NK-92 (cell line): Measurements from ENCODE around the gene ARR3.
"Not testable (repeated sequence)": the region's sequence is repeated elsewhere in the genome, so short reads cannot be mapped to it uniquely, and the experiment has no call there.

ENCODE experiments used
- DNase-seq: peaks from one replicate; lab custom pipeline; 2025; ENCODE audit not compliant: unreplicated experiment; lab: John Stamatoyannopoulos, UW

ARR3 gene

DNA sequence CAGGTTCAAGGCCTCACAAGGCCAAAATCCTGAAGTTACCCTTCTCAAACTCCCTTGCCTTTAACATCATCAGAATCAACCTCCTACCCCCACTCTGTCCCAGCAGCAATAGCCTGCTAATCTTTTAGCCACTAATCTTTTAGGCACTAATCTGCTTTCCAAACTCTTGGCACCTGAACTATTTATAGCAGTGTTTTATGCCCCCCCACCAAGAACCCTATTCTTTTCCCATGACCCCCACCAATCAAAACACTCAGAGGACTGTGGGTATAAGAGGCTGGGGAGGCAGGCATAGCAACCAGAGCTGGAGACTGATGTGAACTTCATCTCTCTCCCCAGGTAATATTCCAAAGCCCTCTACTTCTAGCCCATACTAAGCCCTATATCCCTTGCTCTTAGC is at the start of gene ARR3:
TSS of gene ARR3 (plus strand) at position 301 of the 400 bp plus-strand sequence. CDS start 1,052 bp downstream, outside the sequence.
- no peak for DNase-seq

DNA sequence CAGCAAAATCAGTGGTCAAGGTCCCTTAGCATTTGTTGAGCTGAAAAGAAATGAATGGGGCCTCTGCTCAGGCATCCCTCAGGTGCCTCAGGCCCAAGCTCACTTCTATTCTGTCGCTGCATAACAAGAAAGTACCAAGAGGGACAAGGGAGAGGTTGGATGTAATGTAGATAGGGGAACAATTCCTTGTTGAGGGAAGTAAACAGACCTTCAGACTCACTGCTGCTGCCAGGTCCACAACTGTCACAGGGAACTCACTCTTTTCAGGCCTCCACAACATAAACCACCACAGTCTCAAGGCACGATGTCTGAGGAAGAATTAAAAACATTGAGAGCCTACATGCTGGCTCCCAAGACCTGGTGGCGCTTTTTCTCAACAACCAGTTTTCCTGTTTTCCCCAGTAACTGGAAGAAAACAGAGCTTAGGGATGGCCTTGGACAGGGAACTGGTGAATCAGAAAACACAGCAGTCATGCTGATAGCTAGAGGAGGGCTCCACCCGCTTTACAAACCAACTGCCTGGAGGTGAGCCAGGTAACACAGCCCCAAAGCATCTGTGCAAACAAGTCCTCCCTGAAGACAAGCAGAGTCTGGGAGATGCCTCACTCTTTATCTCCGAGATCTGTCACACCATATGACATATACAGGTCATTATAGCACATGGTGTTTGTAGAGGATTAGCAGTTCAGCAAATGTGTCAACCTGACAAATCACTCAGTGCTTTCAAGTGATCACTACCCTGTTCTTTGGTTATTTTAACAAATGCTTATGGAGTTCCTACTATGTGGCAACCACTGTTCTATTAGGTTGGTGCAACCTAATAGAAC is 48.0 kb upstream of the ARR3 start:
- no peak for DNase-seq

DNA sequence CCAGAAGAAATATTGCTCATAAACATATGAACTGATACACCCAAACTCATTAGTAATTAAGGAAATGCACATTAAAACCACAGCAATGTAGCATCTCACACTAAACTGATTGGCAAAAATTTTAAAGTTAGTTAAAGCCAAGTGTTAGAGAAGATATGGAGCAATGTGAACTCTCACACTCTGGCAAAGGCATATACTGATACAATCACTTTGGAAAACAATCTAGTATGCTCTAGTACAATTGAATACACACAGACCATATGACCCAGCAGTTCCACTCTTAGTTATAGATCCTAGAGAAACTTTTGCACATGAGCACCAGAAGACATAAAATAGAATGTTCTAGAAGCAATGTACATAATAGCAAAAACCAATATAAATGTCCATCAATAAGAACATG is 42.1 kb upstream of the ARR3 start:
- DNase-seq, result no peak

DNA sequence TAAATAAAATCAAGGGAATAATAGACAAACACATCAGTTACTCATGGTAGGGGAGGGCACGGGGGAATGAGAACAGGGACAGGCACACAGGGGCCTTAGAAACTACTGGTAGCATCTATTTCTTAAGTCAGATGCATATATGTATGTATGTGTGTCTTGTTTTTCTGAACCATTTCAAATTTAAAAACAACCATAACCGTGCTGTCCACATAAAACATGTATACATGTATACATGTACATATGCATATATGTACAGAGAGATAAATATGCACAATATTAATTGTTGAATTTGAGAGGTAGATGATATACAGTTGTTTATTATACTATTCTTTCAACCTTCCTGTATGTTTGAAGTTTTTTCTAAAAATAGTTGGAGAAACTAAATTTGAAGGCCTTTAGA is 41.4 kb upstream of the ARR3 start:
- DNase-seq, result no peak

DNA sequence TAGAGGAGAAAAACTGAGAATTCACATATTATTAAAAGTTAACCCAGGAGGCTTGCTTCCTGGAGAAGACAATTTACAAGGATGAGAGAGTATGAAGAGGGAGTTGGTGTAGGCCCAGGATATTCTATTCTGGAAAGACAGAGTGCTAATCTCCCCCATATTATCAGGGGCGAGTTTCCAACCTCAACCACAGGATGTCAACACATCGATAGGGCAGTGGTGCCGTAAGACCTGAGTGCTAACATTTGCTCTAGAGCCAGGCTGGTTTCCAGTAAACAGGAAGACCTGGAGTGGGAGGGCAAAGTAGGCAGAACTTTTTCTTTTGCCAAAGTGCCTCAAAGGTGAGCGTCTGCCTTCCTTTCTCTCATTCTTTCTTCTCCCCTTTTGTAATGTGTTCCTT is 36.5 kb upstream of the ARR3 start:
- DNase-seq, result no peak

DNA sequence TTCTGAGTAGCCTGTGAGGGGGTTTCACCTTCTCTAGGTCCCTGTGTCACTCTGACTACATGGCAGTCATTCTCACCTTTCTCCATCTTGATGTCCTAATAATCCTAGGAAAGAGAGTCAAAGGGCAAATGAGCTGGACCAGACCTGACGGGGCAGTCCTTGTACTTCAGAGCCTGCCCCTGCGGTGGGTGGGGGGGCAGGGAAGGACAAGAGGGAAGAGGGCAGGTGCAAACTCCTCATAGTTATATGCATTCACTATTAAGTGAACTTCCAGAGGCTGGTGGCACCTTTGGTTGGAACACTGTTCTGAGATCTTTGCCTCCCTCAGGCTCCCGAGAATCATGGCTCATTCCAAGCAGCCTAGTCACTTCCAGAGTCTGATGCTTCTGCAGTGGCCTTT is 33.8 kb upstream of the ARR3 start, which contains the start of gene AWAT1:
TSS of gene AWAT1 (plus strand) at position 301 of the 400 bp plus-strand sequence. CDS start at position 342, 41 bp downstream.
- no peak for DNase-seq

DNA sequence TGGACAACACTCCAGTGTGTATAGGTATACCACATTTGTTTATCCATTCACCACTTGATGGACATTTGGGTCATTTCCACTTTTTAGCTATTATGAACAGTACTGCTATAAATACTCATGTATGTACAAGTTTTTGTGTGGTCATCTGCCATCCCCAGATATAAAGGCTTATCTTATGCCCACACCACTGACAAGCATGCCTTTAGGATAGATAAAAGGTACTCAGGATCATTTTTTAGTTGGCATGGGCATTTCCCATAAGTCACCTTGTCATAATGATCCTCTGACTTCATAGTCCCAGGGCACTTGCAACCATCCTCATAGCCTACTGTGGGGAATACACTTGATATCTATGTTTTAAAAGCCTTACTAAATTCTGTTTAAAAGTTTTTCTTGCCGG is 27.4 kb upstream of the ARR3 start:
- no peak for DNase-seq

DNA sequence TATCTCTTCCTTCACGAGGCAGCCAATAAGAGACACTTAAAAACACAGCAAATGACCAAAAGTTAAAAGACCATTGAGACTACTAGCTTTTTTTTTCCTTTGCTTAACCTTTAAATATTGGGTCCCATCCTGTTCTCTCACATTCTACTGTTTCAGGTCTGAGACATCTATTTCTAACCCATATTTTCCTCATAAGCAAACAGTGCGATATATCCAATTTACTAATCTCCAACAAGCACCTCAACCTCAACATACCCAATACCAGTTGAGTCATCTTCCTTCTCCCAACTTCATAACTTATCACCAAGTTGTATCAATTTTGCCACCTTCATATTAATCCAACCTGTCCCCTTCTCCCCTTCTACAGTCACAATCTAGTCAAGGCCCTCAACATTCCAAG is 26.6 kb upstream of the ARR3 start:
- no peak for DNase-seq

DNA sequence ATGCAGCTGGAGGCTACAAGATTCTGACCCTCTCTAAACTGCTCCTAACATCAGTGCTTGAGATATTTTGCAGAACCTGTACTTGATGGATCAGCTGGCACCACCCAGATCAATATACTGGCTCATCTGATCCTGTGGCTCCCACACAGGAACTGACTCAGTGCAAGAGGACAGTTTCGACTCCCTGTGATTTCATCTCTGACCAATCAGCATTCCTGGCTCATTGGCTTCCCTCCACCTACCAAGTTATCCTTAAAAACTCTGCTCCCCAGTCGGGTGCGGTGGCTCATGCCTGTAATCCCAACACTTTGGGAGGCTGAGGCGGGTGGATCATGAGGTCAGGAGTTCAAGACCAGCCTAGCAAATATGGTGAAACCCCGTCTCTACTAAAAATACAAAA is 24.5 kb upstream of the ARR3 start:
- DNase-seq, result not testable (repeated sequence)

DNA sequence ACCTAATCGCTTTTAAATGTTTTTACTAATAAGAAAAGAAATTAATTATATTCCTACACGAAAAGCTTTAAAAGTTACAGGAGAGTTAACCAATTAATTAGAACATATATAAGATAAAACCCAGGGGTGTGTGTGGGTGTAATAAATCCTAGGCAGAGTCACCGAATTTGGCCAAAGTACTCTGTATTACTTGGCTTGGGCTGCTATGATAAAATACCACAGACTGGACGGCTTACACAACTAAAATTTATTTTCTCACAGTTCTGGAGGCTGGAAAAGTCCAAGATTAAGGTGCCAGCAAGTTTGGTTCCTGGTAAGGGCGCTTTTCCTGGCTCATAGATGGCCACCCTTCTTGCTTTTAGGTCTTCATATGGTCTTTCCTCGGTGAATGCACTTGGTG is 23.3 kb upstream of the ARR3 start:
- DNase-seq, result no peak

DNA sequence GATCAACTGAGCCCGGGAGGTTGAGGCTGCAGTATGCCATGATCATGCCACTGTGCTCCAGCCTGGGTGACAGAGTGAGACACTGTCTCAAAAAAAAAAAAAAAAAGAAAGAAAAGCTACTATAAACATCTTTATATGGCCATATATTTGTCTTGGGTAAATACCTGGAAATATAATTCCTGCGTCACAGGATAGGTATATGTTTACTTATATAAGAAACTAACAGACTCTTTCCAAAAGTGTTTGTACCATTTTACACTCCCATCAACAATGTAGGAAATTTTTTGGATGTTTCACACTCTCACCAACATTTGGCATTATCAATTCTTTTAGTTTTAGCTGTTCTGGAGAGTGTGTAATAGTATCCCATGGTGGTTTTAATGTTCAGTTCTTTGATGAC is 20.9 kb upstream of the ARR3 start:
- no peak for DNase-seq

DNA sequence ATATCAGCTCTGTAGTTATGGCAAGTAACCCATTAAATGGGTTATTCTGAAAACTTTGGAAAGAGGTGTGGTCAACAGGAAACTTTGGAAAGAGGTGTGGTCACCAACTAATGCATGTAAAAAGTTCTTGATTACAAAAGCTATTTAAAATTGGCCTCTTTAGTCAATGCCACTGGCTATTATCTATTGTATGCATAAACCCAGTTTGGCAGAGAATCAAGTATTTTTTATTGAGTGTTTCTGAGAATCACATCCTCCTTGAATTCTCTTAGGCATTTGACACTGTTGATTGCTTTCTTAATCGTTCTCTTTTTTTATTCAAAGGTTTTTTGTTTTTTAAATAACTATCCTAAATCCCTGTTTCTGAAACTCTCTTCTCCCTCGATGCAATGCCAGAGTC is 15.6 kb upstream of the ARR3 start:
- no peak for DNase-seq

DNA sequence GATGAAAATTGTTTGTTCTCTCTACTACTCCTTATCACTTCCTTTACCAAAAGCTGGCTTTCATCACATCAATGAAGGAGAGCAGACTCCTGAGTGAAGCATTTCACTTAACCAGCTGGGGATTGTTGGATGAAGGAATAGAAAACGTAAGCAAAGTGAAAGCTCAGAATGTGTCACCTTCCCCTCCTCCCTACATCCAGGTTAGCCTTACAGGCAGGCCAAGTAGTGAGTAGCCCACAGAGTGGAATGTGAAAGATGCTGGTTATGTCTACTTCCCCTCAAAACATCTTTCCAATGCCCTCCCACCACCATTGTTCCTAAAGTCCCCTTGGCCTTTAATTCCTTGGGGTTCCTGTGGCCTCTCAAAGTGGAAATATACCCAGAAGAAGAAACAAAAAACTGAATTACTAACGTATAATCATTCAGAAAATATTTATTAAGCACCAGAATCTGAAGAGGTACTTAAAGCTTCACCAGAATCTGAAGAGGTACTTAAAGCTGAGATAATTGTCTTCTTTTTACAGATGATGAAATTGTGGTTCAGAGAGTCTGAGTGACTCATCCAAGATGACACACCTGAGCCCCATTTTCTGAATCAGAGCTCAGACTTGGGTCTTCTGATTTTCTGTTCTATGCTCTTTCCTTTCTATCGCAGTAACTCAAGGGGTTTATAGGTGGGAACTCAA is 14.6 kb upstream of the ARR3 start:
- no peak for DNase-seq

DNA sequence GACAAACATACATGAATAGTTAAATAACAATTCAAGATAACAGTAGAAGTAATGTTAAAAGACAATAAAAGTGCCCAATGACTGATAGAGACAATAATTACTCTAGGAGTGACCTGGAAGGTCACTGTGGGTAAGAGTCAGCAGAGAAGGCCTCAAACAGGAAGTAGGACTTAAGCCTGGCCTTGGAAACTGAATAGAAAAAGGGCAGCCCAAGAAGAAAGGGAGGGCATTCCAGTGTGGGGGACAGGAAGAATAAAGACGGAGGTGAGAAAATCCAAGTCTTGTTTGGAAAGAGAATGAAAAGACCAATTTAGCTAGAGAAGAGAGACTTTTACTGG is 14.1 kb upstream of the ARR3 start:
- no peak for DNase-seq

DNA sequence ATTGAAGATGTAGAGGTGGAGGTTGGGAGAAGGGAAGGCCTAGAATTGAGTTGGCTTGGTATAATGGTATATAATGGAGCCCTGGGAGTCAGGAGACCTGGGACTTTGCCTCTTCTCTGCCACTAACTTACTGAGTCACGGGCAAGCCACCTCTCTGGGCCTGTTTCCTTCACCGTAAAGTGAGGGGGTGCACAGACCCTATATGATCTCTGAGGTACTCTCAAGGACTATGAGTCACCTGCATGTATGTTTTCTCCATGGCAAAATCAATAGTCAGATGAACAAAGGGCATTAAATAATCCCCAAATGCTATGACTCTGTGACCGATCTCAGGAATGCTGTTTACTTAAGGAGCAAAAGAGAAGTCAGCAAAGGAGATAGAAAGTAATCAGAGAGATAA is 13.2 kb upstream of the ARR3 start:
- DNase-seq, result no peak

DNA sequence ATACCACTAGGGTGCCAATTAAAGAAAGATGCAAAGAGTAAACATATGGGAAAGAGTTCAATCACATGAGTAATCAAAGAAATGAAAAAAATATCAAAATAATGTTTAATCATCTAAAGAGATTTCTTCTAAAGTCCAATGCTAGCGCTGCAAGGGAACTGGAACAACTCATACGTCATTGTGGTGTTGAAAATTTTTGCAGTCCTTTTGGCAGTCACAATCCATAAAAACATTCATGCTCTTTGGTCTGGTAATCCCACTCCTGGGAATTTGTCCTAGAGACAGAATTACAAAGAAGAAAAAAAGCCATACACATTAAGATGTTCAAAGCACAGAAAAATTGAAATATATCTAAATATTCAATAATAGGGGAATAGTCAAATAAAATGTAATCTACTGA is 12.7 kb upstream of the ARR3 start:
- no peak for DNase-seq

DNA sequence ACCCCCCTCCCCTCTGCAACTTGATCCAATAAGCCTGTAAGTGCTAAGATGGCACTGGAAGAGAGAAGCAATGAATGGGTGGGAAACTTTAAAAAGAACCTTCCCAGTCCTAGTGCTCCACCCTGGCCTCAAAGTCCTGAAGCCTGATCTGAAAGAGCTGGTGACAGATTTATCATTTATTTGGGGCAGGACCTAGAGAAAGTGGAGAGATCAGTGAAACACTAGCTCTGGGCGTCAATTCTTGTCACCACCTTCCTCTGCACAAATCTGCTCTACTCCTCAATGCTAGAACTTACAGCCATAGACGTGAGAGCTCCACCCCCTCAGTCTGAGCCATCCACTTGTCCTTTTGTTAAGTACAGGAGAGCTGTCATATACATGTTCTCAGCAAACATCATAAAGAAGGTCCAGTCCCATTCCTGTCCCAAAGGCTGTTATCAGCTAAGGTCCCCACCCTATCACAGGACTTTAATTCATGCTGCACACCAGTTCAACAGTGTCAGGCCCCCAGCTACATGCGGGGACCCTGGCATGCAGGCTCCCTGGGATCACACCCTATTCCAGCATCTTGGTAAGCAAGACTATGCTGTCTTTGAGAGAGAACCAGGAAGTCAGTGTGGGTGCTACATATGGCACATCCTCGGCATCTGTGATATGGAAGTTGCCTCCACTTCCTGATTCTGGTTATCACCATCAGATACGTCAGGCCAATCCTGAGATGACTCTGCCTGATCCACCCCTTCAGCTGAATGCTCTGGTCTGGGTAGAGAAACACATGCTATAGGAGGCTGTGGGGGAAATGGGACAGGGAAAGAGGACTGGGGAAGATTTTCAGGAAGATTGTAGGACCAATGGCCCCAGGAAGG is 10.5 kb upstream of the ARR3 start:
- DNase-seq, result no peak

DNA sequence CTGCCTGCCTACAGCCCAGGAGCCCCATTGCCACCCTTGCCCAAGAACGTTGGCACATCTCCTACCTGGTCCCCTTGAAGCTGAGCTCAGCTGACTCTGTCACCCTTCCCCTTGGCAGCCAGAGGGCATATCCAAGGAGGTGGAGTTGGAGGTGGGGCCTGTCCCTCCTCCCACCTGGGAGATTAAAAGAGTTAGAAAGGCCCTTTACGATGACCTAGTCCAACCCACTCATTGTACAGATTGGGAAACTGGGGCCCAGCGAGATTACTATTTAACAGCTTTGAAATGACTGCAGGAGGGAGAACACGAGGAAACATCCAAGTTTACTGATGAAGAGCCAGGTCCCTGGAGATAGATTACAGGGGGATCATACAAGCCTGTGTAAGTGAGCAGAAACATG is 8.0 kb upstream of the ARR3 start, which contains the start of gene P2RY4:
TSS of gene P2RY4 (minus strand) at position 101 of the 400 bp plus-strand sequence. CDS start 580 bp downstream, outside the sequence.
- DNase-seq, result no peak

DNA sequence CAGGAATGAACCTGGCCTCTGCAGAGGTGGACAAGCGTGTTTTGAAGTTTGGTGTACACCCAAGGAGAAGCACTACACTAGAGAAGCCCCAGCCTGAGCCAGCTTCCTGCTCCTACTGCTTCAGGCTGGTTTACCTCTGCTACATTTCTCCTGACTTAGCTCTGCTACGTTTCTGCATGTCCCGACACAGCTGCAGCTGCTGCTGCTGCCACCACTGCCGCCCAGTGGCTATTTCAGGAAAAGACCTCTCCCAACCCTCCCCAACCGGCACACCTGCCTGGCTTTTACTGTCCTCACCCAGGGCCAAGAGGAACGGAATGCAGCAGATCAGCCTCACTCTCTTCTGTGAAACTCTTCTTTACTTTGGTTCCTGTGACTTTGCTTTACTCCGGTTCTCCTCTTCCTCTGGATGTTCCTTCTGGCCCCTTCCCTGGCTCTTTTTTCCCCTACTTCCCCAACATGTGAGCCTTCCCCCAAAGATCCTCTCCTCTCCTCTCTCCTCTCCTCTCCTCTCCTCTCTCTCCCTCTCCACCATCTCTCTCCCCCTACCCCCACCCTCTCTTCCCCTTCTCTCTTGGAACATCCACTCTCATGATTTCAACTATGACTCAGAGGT is 5.1 kb upstream of the ARR3 start:
- DNase-seq, result no peak

DNA sequence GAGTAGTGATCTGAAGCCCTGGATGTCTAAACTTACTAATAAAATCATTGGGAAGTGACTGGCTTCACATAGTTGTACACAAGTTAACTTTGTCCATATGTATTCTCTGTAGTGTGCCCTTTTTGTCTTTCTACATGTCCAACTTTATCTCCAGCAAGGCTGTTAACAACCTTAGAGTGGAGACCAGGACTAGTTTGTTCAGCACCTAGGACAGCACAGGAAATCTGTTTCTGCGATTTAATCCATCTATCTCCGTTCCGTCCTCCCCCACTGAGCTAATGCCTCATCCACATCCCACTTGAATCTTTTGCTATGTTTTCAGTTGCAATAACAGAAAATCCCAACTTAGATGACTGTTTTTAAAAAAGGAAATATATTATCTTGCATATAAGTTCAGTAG is 3.4 kb upstream of the ARR3 start:
- no peak for DNase-seq

DNA sequence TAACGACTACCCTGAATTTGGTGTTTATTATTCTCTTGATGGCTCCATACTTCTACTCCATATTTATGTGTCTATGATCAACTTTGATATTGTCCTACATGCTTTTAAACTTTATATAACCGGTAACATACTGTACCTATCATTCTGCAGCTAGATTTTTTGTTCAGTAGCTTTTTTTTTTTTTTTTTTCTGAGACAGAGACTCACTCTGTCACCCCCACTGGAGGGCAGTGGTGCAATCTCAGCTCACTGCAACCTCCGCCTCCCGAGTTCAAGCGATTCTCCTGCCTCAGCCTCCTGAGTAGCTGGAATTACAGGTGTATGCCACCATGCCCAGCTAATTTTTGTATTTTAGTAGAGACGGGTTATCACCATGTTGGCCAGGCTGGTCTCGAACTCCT is 5.9 kb downstream of the ARR3 start:
- not testable (repeated sequence) for DNase-seq
